Measurements from ENCODE around the gene FGD5.

Gene FGD5

GRCh38 chr3:14941871-14942270, 123.1 kb downstream of the FGD5 start:
- no peak for DNase-seq

DNA sequence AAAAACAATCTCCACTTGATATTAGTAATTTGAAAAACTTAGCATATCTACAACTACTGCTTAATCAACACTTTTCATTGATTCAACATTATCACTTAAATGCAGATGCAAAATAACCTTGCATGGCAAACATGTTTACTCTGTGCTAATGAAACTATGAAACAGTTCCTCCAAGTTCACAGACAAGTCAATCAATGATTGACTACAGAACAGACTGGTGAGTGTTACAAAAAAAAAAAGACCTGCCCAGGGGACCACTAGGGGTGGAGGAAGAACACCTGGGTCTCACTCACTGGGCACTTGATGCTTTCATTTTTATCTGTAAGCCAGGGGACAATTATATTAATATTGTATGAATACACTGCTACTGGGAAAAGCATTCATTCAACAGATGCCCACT, 124.3 kb downstream of the FGD5 start:
- DNase-seq, result no peak

GRCh38 chr3:14946236-14946635, 127.5 kb downstream of the FGD5 start:
- no peak for DNase-seq

GRCh38 chr3:14946739-14947099, 128.0 kb downstream of the FGD5 start:
- peak; percentile 11 for DNase-seq

GRCh38 chr3:14947100-14947885, 128.5 kb downstream of the FGD5 start, which contains the start of gene NR2C2:
NR2C2 (plus strand) TSS chr3:14947583; CDS start chr3:15003915, 56,332 bp downstream.
- peak; percentile 27 for DNase-seq

DNA sequence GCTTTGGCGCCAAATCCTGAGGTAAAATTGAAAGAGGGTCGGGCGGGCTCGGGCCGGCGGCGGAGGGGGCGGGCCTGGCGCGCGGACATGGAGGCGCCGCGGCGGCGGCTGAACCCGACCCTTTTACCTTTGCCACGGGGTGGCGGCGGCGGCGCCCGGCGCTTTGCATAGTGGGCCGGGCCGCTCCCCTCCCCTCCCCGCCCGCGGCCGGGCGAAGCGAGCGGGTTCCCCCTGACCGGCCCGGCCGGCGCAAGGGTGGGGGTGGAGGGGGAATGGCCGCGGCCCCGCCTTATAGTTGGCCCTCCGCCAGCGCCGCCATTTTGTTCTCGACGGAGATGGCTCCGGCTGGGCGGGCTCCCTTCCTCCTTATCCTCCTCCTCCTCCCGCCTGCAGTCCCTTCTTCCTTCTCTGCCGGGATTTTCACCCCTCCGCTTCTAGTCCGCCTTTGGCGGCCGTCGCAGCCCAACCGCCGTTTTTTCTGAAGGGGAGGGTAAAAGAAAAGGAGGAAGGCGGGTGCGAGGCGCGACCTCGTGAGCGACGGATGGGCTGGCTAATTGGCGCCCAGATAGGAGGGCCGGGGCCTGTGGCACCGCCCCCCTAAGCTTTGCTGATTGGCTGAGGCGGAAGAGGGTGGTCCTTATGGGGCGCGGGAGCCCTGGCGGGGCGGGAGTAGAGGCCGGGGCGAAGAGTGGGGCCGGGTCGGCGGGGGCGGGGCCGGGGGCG, 129.3 kb downstream of the FGD5 start:
- DNase-seq, result peak; percentile 77

DNA sequence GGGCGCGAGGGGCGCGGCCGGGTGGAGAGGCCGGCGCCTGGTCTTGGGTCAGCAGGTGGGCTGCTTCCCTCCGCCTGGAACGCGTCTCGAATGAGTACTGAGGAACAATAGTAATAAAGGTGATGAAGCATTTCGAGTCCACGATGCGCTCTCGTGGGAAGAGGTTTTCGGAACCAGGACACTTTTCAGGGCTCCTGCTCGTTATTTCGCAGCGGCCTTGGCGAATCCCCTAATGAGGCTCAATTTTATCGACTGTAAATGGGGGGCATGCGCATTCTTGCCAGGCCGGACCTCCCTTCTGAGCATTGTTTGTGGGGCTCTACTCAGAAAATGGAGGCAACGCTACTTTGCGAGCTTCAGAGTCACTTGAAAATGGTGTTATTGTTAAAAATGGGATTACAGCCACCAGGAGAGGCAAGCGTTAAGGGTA, 129.9 kb downstream of the FGD5 start:
- DNase-seq, result no peak

DNA sequence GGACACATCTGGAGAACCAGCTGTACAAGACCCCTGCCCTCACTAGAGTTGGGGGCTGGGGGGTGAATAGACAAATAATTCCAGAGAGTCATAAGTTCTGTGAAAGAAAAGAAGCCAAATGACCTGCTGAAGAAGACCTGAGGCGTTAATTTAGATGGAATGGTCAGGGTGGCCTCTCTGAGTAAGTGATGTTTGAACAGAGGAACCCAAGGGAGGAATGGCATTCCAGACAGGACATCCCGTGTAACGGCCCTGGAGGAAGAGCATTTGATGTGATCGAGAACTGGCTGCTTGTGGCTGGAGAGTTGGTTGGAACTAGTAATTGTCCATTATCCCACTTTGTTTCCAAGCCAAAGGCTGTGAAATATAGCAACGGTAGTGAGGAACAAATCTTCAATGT, 130.4 kb downstream of the FGD5 start:
- no peak for DNase-seq

DNA sequence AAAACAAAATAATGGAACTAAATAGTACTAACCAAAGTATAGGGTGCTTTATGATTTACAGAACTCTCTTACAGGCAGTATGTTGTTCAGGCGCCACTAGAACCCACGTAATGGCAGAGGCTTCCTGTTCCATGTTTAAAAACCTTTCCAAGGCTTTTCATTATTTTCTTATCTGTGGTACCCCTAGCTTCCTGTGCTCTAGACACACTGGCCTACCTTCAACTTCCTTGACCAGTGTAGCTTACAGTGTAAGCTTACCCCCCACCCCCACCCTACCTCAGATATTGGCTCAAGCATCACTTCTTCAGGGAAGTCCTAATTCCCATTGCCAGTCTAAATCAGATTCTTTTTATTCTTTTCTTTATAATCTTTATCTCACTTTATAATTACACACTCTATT, 131.5 kb downstream of the FGD5 start:
- no peak for DNase-seq

GRCh38 chr3:14957153-14957552, 138.4 kb downstream of the FGD5 start:
- no peak for DNase-seq

GRCh38 chr3:14957925-14958324, 139.2 kb downstream of the FGD5 start:
- no peak for DNase-seq

DNA sequence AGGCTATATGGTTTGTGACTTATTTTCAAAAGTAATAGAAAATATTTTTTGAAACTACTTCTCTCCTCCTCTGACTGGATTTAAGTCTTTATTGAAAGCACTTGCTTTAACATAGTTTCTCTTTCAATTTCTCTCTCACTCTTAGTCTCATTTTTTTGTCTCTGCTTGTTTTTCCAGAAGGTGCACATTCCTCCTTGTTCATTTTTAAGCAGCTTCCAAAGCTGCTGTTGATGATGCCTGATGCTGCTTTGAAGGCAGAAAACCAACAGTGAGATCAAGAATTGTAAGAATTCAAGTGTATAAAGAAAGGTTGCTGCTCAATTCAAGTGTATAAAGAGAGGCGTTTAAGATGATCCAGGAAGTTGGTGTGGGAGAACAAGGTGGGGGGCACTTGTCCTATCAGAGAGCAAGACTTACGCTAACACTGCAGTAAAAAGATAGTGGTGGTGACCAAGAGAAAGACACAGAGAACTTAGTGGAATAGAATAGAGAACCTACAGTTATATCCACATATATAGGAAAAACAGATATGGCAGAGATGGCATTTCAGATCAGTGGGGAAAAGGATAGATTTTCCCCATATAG, 140.7 kb downstream of the FGD5 start:
- DNase-seq, result no peak

- no peak for DNase-seq
These were observed 144.0 kb downstream of the FGD5 start for GRCh38 chr3:14962762-14963161.

GRCh38 chr3:14967285-14967684, 148.5 kb downstream of the FGD5 start:
- DNase-seq, result no peak

GRCh38 chr3:14969671-14970070, 150.9 kb downstream of the FGD5 start:
- DNase-seq, result no peak

DNA sequence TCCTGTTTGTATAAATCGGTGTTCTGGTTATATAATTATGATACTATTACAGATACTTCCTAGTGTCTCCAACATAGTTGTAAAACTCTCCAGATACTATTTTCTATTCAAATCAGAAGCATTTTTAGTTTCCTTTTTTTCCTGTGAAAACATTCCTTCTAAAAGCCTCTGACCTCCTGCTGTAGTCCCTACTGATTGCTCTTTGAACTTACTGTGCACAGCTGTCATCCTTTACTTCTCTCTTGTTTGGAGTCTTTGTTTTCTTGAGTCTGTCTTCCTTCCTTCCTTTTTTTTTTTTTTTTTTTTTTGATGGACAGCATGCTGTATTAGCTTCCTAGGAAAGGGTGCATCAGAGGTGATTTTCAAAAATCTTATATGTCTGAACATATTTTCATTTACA, 157.6 kb downstream of the FGD5 start:
- no peak for DNase-seq

GRCh38 chr3:14980689-14981088, 161.9 kb downstream of the FGD5 start:
- no peak for DNase-seq

Data from DMS79 treated with DMSO at 0.1 percent for 48 hours (cell line).